ENCODE results near the gene BMPR1A. TPM values are rescaled to one million over a fixed set of nuclear protein-coding genes. Genes with fewer than 3 reads are reported as not detected.

BMPR1A gene
- total RNA-seq, 6 experiments from 2014 or later: 9.9 to 20.4 (median 12.4) TPM

DNA sequence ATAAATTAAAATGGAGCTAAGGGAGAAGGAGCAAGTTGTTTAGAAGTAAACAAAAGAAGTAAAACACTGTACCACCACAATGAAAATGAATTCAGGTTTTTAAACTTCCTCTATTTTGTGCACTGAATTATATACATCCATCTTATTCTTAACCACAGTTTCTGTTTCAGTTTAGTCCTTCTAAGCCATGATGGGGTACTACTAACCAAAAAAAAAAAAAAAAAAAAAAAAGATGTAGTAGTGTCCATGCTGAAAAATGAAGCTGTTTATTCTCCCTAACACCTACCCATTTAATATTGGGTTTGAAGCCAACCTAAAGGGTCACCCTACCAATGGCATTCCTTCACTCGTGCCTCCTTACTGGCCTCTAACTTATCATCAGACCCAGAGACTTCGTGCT is 3.4 kb upstream of the BMPR1A start:
- intact Hi-C loops (cut with DNase I): no loop called here

DNA sequence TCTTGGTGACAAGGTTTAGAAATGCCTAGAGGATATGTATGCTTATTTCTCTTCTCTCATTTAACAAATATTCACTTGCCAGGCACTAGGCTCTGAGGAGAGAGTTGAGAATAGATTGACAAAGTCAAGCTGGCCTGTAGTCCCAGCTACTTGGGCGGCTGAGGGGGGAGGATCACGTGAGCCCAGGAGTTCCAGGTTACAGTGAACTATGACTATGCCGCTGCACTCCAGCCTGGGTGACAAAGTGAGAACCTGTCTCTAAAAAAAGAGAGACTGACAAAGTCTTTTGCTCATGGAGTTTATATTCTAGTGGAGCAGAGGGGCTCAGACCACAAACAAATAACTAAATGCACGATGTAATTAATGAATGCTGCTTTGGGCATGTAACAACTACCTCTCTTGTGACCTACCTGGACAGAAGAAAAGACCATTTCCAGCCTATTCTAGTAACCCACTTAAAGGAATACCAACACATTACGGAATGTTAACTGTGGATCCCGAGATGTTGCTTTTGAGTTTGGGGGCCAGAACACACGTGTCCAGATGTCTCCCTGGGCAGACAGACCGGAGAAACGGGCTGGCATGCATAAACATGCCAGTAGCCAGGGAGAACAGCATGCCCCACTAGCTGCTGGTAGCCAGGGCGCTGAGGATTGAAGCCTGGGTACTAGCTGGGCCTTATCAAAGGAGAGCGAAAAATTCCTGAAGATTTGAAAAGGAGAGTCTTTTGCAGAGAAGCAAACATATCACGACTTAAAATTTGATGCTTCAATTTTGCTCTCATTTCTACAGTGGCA is 2.6 kb upstream of the BMPR1A start:
- intact Hi-C loops (cut with DNase I): no loop called here
- ATAC-seq (no peak), DNase-seq (no peak)
- TF ChIP-seq POLR2A (IDR thresholded peaks at IDR 0.05): no peak
- TF ChIP-seq, protein P1, sequence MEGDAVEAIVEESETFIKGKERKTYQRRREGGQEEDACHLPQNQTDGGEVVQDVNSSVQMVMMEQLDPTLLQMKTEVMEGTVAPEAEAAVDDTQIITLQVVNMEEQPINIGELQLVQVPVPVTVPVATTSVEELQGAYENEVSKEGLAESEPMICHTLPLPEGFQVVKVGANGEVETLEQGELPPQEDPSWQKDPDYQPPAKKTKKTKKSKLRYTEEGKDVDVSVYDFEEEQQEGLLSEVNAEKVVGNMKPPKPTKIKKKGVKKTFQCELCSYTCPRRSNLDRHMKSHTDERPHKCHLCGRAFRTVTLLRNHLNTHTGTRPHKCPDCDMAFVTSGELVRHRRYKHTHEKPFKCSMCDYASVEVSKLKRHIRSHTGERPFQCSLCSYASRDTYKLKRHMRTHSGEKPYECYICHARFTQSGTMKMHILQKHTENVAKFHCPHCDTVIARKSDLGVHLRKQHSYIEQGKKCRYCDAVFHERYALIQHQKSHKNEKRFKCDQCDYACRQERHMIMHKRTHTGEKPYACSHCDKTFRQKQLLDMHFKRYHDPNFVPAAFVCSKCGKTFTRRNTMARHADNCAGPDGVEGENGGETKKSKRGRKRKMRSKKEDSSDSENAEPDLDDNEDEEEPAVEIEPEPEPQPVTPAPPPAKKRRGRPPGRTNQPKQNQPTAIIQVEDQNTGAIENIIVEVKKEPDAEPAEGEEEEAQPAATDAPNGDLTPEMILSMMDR (IDR thresholded peaks at IDR 0.05): no peak
- Histone ChIP-seq H3K9me3 (no peaks in the 10 kb centered on the region), H3K4me1 (peaks cover 0 to 15% (median 7%) of the 10 kb centered on the region in 4 donors), H3K27ac (no peak overlapping the region), H3K27me3 (no peaks in the 10 kb centered on the region), H3K36me3 (no peaks in the 10 kb centered on the region), H3K4me3 (no peak overlapping the region)
- WGBS (ENCODE audit: insufficient coverage, low coverage, low lambda C conversion rate, missing lambda C conversion rate): 76% methylated on average over 6 of the region's 12 CpGs

More for the DNA sequence above, 3.4 kb upstream of the BMPR1A start:
- WGBS (ENCODE audit: insufficient coverage, low coverage, low lambda C conversion rate, missing lambda C conversion rate): 88% methylated on average over 2 of the region's 2 CpGs
- no peak for DNase-seq
- Histone ChIP-seq H3K9me3 (no peaks in the 10 kb centered on the region), H3K27ac (no peak overlapping the region), H3K4me3 (no peak overlapping the region), H3K4me1 (peaks cover 0 to 11% (median 4%) of the 10 kb centered on the region in 4 donors), H3K27me3 (no peaks in the 10 kb centered on the region), H3K36me3 (no peaks in the 10 kb centered on the region)
- no peak for ATAC-seq
- no peak for TF ChIP-seq POLR2A (IDR thresholded peaks at IDR 0.05)
- TF ChIP-seq, protein P1 (IDR thresholded peaks at IDR 0.05): no peak

DNA sequence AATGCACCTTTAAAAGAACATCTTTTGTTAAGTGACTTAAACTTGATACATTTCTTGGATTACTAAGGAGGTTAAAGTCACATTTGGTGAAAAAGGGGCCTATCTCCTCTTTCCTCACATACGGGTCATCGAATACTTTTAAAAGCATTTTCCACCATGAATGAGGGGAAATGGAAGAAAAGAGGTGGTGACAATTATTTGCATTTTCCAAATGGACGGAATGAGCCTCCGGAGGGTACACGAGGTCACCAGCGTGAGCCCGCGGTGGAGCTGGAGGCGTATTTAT is 1.0 kb upstream of the BMPR1A start:
- TF ChIP-seq, protein P1 (IDR thresholded peaks at IDR 0.05): no peak
- TF ChIP-seq POLR2A (IDR thresholded peaks at IDR 0.05): no peak
- intact Hi-C loops (cut with DNase I): no loop called here
- Histone ChIP-seq H3K4me3 (peak overlapping the region; percentile 80 to 90 (median 89)), H3K36me3 (no peaks in the 10 kb centered on the region), H3K27me3 (no peaks in the 10 kb centered on the region), H3K9me3 (no peaks in the 10 kb centered on the region), H3K4me1 (peaks cover 0 to 16% (median 7%) of the 10 kb centered on the region in 4 donors), H3K27ac (peak overlapping the region; percentile 91 to 93 (median 91))
- 3% methylated on average over 8 of the region's 9 CpGs for WGBS (ENCODE audit: insufficient coverage, low coverage, low lambda C conversion rate, missing lambda C conversion rate)
- no peak for ATAC-seq
- DNase-seq: no peak

DNA sequence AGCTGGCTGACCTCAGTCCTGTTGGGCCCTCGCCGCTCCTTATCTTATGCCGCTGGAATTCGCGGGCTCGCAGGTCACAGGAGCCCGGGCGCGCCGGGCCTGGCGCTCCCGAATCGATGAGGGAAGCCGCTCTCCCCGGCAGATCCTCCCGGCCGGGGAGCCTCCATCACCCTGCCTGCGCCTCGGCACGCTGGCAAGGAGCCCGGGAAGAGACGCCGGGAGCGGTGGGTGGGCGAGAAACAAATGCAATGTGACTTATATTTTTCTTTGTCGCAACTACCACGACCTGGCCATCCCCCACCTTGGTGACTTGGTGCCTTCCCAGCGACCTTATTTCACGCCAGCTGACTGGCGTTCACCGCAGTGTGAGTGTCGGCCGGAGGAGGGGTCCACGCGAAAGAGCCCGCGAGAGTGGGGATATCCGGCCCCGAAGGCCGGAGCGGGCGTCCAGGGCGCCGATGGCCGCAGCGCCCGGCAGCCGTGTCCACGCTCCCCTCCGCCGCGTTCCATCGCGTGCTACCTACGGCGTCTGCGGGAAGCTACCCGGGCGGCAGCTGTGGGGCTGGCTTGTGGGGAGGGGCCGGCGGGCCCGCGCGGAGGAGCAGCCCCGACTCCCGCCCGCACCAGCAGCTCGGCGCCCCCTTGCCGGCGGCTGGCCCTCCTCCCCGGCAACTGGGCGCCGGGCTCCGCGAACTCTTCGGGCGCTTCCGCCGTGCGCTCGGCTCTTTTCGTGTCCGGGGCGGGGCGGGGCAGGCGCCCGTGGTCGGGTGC is 494 bp upstream of the BMPR1A start:
- WGBS (ENCODE audit: insufficient coverage, low coverage, low lambda C conversion rate, missing lambda C conversion rate): 0% methylated on average over 8 of the region's 89 CpGs
- H3K27ac ChIP-seq: peak overlapping the region; percentile 91 to 93 (median 91)
- peak; percentile 87 to 93 (median 90) for ATAC-seq

More for the DNA sequence above, 494 bp upstream of the BMPR1A start:
- intact Hi-C loops (cut with DNase I): no loop called here
- peaks cover 0 to 16% (median 7%) of the 10 kb centered on the region in 4 donors for H3K4me1 ChIP-seq
- no peaks in the 10 kb centered on the region for H3K36me3 ChIP-seq
- TF ChIP-seq, protein P1 (IDR thresholded peaks at IDR 0.05): no peak
- peak; percentile 85 for TF ChIP-seq POLR2A (IDR thresholded peaks at IDR 0.05)
- no peaks in the 10 kb centered on the region for H3K27me3 ChIP-seq
- peak; percentile 89 to 94 (median 91) for DNase-seq
- H3K4me3 ChIP-seq: peak overlapping the region; percentile 80 to 90 (median 89)
- no peaks in the 10 kb centered on the region for H3K9me3 ChIP-seq

Data from right lobe of liver (tissue), 6 donors.